ENCODE results near the gene ARL10.

The ARL10 gene

DNA sequence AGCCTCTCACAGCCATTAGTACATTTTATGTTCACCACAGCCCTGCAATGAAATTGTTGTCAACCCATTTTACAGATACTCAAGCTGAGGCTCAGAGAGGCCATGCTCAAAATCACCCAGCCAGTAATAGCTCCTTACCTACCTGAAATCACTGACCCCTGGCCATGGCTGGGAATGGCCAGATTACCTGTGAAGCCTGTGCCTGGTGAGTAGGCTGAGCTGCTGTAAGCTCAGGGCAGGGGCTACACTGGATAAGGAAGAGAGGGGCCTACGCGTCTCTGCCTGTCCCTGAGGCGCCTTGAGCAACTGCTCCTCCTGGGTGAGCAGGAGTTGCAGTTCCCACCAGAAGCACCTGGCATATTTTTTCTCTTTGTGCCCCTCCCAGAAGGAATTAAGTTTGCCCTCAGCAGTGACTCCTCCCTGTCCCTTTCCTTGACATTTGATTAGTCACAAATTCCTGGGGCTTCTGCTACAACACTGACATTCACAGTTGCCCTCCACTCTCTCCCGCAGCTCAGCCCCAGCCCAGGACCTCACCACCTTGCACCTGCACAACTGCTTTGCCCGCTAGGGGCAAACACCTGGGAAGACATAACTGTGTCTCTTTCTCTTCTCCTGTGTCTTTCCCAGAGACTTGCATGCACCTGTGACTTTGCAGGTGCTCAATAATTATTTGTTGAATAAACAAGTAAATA is 45.3 kb downstream of the ARL10 start:
- DNase-seq (ENCODE audit: low read depth in 1 of 2, low spot score in 1 of 2) = no peak

DNA sequence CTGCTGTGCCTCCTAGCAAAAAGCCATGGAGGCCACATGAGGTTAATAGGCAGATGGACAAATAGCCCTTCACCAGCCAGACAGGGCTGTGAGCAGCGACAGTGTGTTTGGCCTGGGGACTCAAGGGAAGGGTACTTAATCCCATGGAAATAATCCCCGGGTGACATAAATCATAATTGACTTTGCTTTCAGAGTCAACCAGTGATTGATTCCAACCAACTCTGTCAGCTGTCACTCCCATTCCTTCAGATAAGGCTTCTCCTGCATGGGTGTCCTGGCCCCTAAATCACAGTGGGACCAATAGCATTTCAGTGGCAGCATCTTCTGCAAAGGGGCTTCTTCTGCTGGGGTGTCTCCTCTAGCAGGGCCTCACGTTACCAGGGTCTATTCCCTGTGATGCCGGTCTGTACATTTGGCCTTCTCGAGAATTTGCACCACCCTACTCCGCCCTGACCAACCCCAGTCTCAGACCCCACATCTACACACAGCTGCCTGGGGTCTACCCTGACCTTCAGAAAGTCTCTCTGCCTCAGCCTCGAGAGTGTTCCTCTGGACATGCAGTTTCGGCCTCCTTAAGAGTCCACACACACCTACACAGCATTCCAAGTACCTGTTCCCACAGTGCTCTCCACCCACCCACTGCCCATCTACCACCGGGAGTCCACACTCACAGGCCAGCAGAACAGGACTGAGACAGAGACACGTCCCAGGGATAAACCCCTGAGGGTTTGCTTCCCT is 47.4 kb downstream of the ARL10 start:
- no peak for DNase-seq (ENCODE audit: low read depth in 1 of 2, low spot score in 1 of 2)

DNA sequence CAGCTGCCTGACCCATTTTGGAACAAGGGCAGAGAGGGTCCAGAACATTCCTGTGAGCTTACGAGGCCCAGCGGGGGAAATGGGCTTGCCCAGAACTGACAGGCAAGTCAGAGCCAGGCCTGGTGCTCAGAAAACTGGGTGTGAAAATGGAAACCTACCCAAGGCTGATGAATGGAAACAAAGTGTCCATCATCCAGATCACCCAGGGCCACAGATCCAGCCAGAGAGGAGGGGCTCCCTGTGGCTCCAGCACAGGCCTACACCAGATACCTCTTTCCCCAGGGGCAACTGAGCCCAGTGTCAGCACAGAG is 47.9 kb downstream of the ARL10 start:
- DNase-seq (ENCODE audit: low read depth in 1 of 2, low spot score in 1 of 2) = no peak

DNA sequence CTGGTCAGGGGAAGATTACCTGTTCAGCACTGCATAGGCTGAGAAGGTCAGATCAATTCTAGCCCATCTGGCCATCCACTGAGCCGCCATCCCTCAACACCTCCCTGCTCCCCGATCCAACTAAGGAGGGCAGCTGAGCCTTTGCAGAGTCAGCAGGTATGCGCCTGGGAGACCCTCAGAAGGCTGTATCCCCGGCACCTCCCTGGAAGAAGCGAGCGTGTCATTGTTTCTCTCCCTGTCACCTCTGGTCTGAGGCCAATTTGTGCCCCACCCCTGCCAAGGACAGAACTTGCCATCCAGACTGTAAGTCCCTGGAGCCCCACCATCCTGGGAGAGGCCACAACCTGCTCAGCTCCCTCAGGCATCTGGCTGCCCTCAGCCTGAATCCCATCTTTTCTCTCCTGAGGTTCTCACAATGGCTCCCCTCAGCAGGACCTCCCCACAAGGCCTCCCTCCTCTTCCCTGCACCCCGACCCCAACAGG is 48.5 kb downstream of the ARL10 start:
- DNase-seq (ENCODE audit: low read depth in 1 of 2, low spot score in 1 of 2) = no peak

DNA sequence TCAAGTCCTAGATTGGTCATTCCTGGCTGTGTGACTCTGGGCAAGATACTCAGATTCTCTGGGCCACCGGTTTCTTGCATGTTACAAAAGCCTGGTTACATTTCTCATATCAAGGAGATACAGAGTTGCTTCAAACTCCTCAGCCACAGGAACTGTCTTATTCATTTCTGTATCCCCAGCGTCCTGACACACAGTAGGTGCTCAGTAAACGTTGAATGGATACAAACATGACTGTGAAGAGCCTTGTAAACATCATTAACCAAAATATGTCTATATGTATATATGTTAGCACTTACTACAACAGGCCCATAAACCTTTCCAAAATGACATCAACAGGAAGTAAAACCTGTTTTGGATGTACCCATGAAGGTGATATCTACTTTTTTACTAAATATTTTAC is 49.4 kb downstream of the ARL10 start:
- no peak for DNase-seq (ENCODE audit: low read depth in 1 of 2, low spot score in 1 of 2)

DNA sequence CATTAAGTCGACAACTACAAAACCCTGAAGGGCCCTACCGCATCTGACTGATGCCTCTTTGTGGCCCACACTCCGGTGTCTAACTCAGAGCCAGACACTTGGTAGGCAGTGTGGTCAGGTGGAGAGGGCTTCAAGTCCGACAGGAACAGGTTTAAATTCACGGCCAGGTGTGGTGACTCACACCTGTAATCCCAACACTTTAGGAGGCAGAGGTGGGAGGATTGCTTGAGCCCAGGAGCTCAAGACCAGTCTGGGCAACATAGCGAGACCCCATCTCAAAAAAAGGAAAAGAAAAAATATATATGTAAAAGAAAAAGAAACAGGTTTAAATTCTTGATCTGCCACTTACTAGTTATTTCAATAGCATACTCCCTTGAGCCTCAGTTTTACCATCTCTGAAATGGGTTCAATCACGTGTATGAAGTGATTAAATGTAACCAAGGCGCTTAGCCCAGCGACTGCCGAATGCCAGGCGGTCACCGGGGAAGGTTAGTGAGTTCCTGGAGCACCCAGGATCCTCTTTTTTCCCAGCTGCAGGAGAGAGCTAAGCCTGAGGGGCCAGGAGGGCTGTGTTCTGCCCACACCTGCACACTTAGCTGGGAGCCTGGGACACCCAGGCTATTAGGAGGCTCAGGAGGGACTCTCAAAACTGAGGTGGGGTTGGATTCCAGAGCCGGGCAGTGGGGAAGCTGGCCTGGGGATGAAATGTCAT is 50.1 kb downstream of the ARL10 start:
- no peak for DNase-seq (ENCODE audit: low read depth in 1 of 2, low spot score in 1 of 2)

DNA sequence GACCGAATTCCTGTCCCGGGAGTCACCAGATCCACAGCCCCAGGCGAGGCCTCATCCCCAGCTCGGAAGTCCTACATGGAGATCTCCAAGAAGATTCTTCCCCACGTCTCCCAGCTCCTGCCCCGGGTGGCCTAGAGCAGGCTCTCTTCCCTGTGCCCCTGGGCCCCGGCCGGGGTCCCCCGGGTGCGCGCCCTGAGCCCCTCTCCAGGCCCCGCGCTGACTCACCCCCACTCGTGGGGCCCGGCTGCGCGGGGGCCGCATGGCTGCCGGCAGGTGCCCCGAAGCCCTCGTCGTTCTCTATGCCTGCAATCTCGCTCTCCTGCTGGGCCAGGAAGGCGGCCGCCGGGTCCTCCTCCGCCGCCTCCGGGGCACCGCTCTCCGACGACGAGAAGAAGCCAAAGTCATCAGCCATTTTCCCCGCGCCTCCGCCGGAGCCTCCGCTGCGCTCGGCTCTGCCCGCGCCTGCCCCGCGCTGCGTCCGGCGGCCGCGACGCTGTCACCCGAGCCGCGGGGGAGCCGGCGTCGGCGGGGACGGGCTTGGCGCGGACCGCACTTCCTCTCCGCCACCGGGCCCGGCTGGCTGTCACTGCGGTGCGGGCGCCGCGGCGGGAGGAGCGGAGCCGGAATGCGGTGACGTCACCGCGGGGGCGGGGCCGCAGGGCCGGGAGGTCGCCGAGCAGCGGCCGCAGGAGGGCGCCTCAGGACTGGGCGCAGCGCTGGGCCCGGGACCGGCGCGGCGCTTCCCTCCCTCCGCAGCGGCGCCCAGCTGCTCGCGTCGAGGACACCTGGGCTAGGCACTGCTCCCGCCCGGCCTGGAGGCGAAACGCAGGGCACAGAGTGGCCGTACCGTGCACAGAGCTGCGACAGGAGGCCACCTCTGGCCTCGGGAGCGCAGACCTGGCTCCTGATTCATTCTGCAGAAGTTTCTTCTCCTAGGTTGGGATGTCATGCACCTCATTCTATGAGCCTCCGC is 51.0 kb downstream of the ARL10 start, which contains the start of gene CLTB:
Gene CLTB (minus strand): TSS at position 588 of the 973 bp plus-strand sequence. CDS start 176 bp downstream, at position 412.
- DNase-seq (ENCODE audit: low read depth in 1 of 2, low spot score in 1 of 2) = peak; percentile 86 to 90

DNA sequence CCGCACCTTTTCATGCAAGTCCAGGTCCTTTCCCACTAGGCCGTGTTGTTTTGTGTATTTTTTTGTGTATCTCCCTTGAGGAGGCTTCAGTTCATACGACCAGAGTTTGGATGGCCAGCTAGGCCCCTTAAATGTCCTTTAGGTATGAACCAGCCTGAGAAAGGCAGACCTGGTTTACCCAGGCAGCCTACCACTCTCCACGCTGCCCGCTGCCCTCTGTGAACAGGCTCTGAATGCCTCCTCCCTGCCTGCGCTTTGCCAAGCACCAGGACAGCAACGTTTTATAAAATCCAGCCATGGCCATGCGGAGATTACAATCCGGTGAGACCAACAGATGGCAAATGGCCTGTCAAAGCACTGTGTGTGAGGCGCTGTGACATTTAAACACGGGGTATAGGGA is 51.7 kb downstream of the ARL10 start:
- DNase-seq (ENCODE audit: low read depth in 1 of 2, low spot score in 1 of 2) = no peak

DNA sequence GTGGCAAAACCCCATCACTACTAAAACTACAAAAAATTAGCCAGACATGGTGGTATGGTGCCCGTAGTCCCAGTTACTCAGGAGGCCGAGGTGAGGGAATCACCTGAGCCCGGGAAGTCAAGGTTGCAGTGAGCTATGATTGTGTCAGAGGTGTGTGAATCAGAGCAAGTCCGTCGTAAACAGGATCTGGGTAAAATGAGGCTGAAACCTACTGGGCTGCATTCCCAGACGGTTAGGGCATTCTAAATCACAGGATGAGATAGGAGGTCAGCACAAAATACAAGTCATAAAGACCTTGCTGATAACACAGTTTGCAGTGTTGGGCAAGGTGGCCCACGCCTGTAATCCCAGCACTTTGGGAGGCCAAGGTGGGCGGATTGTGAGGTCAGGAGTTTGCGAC is 53.0 kb downstream of the ARL10 start:
- DNase-seq (ENCODE audit: low read depth in 1 of 2, low spot score in 1 of 2) = no peak

DNA sequence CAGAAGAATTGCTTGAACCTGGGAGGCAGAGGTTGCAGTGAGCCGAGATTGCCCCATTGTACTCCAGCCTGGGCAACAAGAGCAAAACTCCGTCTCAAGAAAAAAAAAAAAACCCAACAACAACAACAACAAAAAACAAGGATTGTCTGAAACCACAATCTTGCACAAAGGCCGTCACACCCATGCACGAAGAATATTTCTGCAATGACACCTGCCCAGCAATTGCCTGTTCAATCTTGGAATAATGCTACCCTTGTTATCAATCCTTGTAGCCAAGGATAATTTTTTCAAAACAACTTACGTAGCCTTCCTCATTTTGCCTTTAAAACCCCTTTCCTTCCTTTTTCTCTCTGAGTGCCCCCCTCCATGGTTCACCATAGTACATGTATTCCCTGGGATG is 54.8 kb downstream of the ARL10 start:
- DNase-seq (ENCODE audit: low read depth in 1 of 2, low spot score in 1 of 2) = no peak

DNA sequence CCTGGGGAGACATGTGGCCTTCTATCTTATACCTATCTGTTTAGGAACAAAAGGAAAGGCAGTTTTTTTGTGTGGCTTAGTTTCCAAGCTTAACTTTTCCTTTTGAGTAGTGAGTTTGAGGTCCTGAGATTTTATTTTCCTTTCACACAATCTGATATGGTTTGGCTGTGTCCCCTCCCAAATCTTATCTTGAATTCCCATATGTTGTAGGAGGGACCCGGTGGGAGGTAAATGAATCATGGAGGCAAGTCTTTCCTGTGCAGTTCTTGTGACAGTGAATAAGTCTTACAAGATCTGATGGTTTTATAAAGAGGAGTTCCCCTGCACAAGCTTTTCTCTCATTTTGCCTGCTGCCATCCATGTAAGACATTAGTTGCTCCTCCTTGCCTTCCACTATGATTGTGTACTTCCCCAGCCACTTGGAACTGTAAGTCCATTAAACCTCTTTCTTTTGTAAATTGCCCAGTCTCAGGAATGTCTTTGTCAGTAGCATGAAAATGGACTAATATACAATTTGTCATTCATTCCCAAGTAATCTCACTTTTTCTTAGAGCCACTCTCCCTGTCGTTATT is 55.8 kb downstream of the ARL10 start:
- no peak for DNase-seq (ENCODE audit: low read depth in 1 of 2, low spot score in 1 of 2)

DNA sequence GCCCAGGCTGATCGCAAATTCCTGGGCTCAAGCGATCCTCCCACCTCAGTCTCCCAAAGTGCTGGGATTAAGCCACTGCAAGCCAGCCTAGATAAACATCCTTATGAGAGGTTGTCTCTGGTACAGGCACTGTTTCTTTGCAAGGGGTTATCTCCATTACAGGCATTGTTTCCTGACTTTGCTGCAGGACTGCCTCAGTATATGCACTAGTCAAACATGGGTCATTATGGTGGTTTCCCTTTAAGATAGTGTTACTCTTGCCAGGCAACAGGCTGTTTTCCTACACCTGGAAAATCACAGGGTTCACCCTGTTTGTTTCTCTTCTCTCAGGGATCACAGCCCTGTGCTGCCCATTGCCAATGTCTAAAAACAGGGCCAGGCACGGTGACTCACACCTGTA is 58.9 kb downstream of the ARL10 start:
- DNase-seq (ENCODE audit: low read depth in 1 of 2, low spot score in 1 of 2) = no peak

DNA sequence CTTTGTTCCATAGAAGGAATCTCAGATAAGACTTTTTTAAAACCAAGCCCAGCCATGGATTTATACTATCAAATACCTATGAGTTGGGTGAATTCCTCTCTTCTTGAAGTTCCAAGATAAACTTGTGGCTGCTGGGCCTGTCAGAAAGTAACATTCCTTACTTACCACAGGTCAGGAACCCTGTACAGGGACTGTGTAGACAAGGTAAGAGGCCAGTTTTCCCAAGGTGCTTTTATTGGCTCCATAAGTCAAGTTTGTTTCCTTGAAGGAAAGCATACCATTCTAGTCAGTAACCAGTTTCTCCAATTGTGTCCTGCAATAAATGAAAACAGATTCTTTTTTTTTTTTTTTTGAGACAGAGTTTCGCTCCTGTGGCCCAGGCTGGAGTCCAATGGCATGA is 59.9 kb downstream of the ARL10 start:
- no peak for DNase-seq (ENCODE audit: low read depth in 1 of 2, low spot score in 1 of 2)

DNA sequence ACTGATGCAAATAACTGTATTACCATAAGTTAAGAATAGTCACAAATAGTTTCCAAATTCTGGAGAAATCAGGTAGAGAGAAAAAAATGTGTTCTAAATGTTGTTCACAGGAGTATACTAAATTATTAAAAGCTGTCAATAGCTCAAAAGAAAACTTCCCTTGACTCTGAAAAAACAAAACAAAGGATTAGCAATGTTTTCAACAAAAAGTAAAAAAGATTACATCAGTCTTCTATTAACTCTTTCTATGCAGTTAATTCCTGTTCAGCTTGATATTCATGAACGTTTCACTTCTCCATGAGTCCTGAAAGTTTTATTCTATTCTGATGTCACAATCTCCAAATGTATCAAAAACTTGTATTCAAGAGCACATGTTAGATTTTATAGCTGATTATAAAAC is 60.5 kb downstream of the ARL10 start:
- DNase-seq (ENCODE audit: low read depth in 1 of 2, low spot score in 1 of 2) = no peak

DNA sequence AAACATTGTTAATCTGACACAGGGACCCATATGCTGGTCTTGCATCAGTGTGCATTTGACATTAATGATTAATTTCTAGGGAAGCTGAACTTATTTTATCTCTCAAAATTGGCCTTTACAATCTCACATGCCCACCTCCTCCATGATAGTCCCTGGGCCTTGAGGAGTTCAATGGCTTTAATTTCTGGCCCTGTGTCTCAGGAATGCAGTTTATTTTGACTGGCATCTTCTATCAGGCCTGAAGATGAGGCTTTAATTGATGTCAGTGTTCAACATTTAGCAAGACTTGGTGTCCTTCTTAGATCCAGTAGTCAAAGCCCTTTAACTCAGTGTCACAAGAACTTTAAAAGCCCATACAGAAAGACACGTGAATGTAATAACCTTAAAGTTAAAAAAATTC is 61.6 kb downstream of the ARL10 start:
- no peak for DNase-seq (ENCODE audit: low read depth in 1 of 2, low spot score in 1 of 2)

DNA sequence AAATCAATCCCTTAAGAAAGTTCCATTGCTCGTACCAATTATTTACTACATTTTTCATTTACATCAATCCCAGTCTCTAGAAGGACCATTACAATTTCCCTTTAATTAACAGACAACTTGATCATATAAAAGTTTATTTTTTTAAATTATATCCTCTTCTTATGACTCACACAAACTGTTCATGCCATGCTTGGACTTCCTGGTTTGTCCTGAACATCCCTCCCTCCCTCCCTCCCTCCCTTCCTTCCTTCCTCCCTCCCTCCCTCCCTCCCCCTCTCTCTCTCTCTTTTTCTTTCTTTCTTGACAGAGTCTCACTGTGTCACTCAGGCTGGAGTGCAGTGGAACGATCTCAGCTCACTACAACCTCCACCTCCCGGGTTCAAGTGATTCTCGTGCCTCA is 62.7 kb downstream of the ARL10 start:
- DNase-seq (ENCODE audit: low read depth in 1 of 2, low spot score in 1 of 2) = no peak

DNA sequence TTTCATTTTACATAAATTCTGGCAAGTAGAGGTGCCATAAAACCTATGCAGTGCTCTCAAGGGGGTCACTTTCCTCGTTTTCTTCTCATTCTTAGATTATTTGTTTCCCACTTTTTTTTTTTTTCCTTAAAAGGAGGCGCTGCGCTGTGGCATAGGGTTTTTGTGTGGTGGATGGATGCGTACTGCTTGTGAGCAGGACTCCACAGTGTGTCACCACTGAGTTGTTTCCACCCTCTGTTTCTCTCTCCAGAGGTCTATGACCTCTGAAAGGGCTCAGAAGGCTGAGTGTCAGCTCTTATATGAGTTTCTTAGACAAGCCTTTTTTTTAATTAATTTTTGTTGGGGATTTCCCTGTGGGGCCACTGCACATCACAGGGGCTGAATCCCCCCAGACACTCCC is 64.7 kb downstream of the ARL10 start:
- no peak for DNase-seq (ENCODE audit: low read depth in 1 of 2, low spot score in 1 of 2)

Measured in activated T-helper 1 cell treated with anti-CD3 and anti-CD28 coated beads, Interleukin-2, amount 50 U/mL, for 16 hours (primary cell).